Testis (tissue), 2 donors: ENCODE data around the gene NFE2L1.

ENCODE experiments used
- CTCF ChIP-seq, 3 experiments: fragments of 450-650 bp in 2 of 3; fragments of 200-600 bp in 1 of 3; sonication (generic) in 1 of 3; IDR thresholded peaks; one replicate each; pipeline ENCODE4 v1.5.1; 2016 to 2019; ENCODE audit warnings: antibody characterized with exemption in 3 of 3, mild to moderate bottlenecking in 2 of 3, moderate library complexity in 1 of 3
- POLR2A ChIP-seq: fragments of 450-650 bp; IDR thresholded peaks from one replicate; pipeline ENCODE4 v1.6.1; 2017; ENCODE audit warnings: antibody characterized with exemption, mild to moderate bottlenecking, moderate library complexity

- TF ChIP-seq POLR2A (no peak), CTCF (IDR thresholded peaks at IDR 0.05) (no peak)
Measured at GRCh38 chr17:48028736-48029135, 19.4 kb upstream of the NFE2L1 start.
